ENCODE results near the gene MCCC2.

DNA sequence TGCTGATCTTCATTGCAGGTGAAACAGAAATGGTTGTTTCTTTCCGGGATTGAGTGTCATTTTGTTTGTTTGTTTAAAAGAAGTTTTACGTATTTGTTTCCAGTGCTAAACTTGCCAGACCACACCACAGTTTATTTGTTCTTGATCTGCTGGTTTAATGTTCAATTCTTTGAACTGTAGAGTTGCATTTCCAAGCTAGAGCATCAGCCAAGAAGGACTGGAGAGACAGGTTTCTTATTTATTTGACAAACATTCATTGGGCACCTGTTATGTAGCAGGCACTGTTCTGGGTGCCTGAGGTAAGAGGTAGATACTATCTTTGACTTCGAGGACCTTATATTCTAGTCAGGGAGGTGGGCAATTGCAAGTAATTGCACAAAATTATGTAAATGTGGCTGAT is 45.0 kb downstream of the MCCC2 start:
- TF ChIP-seq POLR2AphosphoS5 (IDR thresholded peaks at IDR 0.05): no peak
- TF ChIP-seq, protein P1, sequence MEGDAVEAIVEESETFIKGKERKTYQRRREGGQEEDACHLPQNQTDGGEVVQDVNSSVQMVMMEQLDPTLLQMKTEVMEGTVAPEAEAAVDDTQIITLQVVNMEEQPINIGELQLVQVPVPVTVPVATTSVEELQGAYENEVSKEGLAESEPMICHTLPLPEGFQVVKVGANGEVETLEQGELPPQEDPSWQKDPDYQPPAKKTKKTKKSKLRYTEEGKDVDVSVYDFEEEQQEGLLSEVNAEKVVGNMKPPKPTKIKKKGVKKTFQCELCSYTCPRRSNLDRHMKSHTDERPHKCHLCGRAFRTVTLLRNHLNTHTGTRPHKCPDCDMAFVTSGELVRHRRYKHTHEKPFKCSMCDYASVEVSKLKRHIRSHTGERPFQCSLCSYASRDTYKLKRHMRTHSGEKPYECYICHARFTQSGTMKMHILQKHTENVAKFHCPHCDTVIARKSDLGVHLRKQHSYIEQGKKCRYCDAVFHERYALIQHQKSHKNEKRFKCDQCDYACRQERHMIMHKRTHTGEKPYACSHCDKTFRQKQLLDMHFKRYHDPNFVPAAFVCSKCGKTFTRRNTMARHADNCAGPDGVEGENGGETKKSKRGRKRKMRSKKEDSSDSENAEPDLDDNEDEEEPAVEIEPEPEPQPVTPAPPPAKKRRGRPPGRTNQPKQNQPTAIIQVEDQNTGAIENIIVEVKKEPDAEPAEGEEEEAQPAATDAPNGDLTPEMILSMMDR (IDR thresholded peaks at IDR 0.05; ENCODE audit: poor library complexity, severe bottlenecking): no peak
- no peak for TF ChIP-seq EZH2 (IDR thresholded peaks at IDR 0.05; ENCODE audit: borderline replicate concordance, insufficient read depth, low read length, poor library complexity, severe bottlenecking)
